SK-N-SH (cell line): ENCODE data around the gene IGFALS. TPM values are rescaled to one million over a fixed set of nuclear protein-coding genes. Genes with fewer than 3 reads are reported as not detected.

Experiments used
- CHD2 ChIP-seq: fragments of 150-350 bp; IDR thresholded peaks from 2 replicates; pipeline ENCODE4 v1.6.1; 2018; ENCODE audit warnings: low read length; ENCODE audit not compliant: partially characterized antibody
- ELF1 ChIP-seq: IDR thresholded peaks from 2 replicates; pipeline ENCODE4 v1.4.0; 2012
- FOXM1 ChIP-seq: IDR thresholded peaks from 2 replicates; pipeline ENCODE4 v1.4.0; 2012; ENCODE audit warnings: low read depth, mild to moderate bottlenecking
- IRF3 ChIP-seq: fragments of 150-350 bp; IDR thresholded peaks from 2 replicates; pipeline ENCODE4 v1.6.1; 2016; ENCODE audit warnings: mild to moderate bottlenecking, low read depth, low read length
- MAX ChIP-seq: IDR thresholded peaks from 2 replicates; pipeline ENCODE4 v1.4.0; 2012; ENCODE audit warnings: low read depth
- NRF1 ChIP-seq: IDR thresholded peaks from 2 replicates; pipeline ENCODE4 v1.6.1; 2012; ENCODE audit warnings: low read depth, mild to moderate bottlenecking, low read length
- RFX5 ChIP-seq: IDR thresholded peaks from 2 replicates; pipeline ENCODE4 v1.6.1; 2012; ENCODE audit warnings: mild to moderate bottlenecking, improper control_type of control experiment, low read length
- SMC3 ChIP-seq: IDR thresholded peaks from 2 replicates; pipeline ENCODE4 v1.6.1; 2012; ENCODE audit warnings: low read depth, low read length, improper control_type of control experiment
- TAF1 ChIP-seq: IDR thresholded peaks from 2 replicates; pipeline ENCODE4 v1.6.1; 2012; ENCODE audit warnings: low read depth, mild to moderate bottlenecking, low read length, moderate library complexity, borderline replicate concordance
- YY1 ChIP-seq: IDR thresholded peaks from 2 replicates; pipeline ENCODE4 v1.4.0; 2012; ENCODE audit warnings: low read depth, mild to moderate bottlenecking
- polyA plus RNA-seq, 3 experiments: library from polyadenylated mRNA; depleted of rRNA; stranded (reverse); fragments of >200 nt; gene quantifications; 2 replicates each; pipeline ENCODE4 v1.2.3, GENCODE V29; 2012
- TF ChIP-seq, protein P1 (sequence below): IDR thresholded peaks from 2 replicates; pipeline ENCODE4 v1.4.0; 2012; ENCODE audit warnings: low read depth, borderline replicate concordance
- TF ChIP-seq, protein P2 (sequence below): IDR thresholded peaks from 2 replicates; pipeline ENCODE4; 2012
- TF ChIP-seq, protein P3 (sequence below): fragments of 200-600 bp; sonication (generic); IDR thresholded peaks from 2 replicates; pipeline ENCODE4 v1.6.1; 2017; ENCODE audit warnings: antibody characterized with exemption, mild to moderate bottlenecking, moderate library complexity

Gene IGFALS
- polyA plus RNA-seq, 1 of the 3 experiments (the other 2 are of a cell fraction): 0.02 TPM

DNA sequence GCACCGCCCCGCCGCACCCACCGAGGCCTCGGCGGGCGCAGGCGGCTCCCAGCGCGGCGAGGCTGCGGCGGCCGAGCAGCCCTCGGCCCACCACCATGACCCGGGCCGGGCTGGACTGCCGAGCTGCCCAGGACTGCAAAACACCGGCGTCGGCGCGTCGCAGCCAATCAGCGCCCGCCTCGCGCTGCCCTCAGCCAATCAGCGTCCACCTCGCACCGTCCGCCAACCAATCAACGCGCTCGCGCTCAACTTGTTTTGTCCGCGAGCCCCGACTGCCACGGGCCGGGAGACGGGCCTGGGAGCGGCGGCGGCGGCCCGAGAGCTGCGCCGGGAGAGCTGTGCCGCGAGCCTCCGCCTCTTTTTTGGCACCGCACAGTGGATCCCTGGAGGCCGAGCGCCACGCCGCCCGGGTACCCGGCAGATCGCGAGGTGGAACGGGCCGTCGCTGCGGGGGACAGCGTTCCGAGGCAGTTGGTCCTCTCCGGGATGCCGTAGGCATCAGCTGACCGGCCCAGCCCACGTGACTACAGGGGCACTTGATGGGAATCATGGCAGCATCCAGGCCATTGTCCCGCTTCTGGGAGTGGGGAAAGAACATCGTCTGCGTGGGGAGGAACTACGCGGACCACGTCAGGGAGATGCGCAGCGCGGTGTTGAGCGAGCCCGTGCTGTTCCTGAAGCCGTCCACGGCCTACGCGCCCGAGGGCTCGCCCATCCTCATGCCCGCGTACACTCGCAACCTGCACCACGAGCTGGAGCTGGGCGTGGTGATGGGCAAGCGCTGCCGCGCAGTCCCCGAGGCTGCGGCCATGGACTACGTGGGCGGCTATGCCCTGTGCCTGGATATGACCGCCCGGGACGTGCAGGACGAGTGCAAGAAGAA lies 33.4 kb upstream of the IGFALS start, which contains the start of the genes FAHD1 and HAGH (continued):
- TF ChIP-seq, protein P1, sequence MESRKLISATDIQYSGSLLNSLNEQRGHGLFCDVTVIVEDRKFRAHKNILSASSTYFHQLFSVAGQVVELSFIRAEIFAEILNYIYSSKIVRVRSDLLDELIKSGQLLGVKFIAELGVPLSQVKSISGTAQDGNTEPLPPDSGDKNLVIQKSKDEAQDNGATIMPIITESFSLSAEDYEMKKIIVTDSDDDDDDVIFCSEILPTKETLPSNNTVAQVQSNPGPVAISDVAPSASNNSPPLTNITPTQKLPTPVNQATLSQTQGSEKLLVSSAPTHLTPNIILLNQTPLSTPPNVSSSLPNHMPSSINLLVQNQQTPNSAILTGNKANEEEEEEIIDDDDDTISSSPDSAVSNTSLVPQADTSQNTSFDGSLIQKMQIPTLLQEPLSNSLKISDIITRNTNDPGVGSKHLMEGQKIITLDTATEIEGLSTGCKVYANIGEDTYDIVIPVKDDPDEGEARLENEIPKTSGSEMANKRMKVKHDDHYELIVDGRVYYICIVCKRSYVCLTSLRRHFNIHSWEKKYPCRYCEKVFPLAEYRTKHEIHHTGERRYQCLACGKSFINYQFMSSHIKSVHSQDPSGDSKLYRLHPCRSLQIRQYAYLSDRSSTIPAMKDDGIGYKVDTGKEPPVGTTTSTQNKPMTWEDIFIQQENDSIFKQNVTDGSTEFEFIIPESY: peak; percentile 81; the same call in 1 of the 2 replicates
- TF ChIP-seq YY1 (peak; percentile 93), ELF1 (peak; percentile 41), FOXM1 (no peak), TAF1 (peak; percentile 82; the same call in 1 of the 2 replicates), CHD2 (peak; percentile 66), MAX (peak; percentile 95), SMC3 (no peak), RFX5 (peak; percentile 90), IRF3 (peak; percentile 47), NRF1 (peak; percentile 22; the same call in 1 of the 2 replicates)
- TF ChIP-seq, protein P2, sequence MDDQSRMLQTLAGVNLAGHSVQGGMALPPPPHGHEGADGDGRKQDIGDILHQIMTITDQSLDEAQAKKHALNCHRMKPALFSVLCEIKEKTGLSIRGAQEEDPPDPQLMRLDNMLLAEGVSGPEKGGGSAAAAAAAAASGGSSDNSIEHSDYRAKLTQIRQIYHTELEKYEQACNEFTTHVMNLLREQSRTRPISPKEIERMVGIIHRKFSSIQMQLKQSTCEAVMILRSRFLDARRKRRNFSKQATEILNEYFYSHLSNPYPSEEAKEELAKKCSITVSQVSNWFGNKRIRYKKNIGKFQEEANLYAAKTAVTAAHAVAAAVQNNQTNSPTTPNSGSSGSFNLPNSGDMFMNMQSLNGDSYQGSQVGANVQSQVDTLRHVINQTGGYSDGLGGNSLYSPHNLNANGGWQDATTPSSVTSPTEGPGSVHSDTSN: peak; percentile 67
- TF ChIP-seq, protein P3, sequence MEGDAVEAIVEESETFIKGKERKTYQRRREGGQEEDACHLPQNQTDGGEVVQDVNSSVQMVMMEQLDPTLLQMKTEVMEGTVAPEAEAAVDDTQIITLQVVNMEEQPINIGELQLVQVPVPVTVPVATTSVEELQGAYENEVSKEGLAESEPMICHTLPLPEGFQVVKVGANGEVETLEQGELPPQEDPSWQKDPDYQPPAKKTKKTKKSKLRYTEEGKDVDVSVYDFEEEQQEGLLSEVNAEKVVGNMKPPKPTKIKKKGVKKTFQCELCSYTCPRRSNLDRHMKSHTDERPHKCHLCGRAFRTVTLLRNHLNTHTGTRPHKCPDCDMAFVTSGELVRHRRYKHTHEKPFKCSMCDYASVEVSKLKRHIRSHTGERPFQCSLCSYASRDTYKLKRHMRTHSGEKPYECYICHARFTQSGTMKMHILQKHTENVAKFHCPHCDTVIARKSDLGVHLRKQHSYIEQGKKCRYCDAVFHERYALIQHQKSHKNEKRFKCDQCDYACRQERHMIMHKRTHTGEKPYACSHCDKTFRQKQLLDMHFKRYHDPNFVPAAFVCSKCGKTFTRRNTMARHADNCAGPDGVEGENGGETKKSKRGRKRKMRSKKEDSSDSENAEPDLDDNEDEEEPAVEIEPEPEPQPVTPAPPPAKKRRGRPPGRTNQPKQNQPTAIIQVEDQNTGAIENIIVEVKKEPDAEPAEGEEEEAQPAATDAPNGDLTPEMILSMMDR: no peak
